8988T (cell line): ENCODE data around the gene PLCG1.
"Not testable (repeated sequence)": the region's sequence is repeated elsewhere in the genome, so short reads cannot be mapped to it uniquely, and the experiment has no call there.

Experiments
- DNase-seq: peaks from one replicate; pipeline ENCODE4 v3.0.0; 2011

PLCG1 gene

GRCh38 chr20:41125530-41126457, 11.5 kb upstream of the PLCG1 start:
- DNase-seq, result no peak

- DNase-seq, result no peak
These were observed 10.6 kb upstream of the PLCG1 start for GRCh38 chr20:41126719-41127118.

DNA sequence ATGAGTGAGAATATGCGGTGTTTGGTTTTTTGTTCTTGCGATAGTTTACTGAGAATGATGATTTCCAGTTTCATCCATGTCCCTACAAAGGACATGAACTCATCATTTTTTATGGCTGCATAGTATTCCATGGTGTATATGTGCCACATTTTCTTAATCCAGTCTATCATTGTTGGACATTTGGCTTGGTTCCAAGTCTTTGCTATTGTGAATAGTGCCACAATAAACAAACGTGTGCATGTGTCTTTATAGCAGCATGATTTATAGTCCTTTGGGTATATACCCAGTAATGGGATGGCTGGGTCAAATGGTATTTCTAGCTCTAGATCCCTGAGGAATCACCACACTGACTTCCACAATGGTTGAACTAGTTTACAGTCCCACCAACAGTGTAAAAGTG, 9.0 kb upstream of the PLCG1 start:
- DNase-seq, result not testable (repeated sequence)

- no peak for DNase-seq
These were observed 5.6 kb upstream of the PLCG1 start for GRCh38 chr20:41131594-41132387.

DNA sequence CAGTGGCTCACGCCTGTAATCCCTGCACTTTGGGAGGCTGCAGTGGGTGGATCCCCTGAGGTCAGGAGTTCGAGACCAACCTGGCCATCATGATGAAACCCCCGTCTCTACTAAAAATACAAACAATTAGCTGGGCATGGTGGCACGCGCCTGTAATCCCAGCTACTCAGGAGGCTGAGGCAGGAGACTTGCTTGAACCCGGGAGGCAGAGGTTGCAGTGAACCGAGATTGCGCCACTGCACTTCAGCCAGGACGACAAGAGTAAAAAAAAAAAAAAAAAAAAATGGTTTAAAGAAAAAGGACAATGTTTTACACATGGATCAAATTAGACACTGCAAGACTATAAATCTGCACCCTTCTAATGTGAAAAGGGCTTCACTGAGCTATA, 5.0 kb upstream of the PLCG1 start:
- DNase-seq, result not testable (repeated sequence)

DNA sequence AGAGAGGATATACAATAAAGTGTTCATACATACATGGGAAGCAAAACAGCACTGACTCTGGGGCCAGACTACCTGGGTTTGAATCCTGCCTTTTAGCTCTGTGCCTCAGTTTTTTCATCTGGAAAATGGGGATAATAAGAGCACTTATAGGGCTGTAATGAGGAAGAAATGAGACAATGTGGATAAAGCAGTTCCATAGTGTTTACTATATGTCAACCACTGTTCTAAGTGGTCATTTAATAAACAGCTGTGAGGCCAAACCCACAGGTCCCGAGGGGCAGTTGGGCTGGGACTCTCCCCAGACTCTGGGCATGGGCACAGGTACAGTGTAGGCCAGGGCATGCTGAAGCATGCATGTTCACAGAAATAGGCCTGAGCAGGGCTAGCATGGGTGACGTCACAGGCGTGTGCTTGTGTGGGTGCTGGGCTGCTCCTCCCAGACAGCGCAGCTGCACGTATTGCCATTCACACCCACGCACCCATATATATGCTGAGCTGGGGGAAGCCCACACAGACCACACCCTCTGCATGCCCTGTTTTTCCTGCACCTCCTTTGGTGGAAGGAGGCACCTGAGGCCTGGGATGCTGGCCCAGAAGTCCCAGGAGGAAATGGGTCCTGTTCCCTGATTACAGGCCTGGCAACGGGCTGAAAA, 3.5 kb upstream of the PLCG1 start:
- no peak for DNase-seq

- DNase-seq, result no peak
These were observed 2.8 kb upstream of the PLCG1 start for GRCh38 chr20:41134362-41135186.

DNA sequence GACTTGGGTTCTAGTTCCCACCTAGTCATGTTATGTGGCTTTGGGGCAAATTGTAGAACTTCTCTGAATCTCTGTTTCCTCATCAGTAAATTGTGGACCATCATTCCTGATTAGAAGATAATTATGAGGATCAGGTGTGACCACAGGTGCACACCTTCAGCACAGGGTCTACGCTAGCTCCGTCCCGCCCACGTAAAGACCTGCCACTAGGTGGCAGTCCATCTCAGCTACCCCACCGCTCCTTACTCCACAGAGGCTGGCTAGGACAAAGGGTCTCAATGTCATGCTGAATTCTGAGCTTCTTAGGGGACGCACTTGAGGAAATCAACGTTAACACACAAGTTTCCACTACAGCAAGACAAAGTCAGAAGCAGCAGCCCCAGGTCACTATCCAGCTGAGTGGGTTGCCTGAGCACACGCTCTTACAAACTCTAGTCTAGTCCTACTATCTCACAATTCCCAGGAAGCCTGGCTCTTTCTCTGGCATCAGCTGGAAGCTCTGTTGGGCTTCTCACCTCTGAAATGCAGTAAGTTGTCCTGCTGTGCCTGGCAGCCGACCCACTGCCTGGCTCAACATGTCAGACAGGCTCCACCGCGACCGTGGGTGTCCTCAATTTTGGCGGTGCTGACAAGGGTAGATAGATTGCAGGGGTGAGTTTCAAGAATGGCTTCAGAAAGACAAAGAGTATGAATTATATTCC, 2.0 kb upstream of the PLCG1 start:
- DNase-seq, result peak; percentile 76

DNA sequence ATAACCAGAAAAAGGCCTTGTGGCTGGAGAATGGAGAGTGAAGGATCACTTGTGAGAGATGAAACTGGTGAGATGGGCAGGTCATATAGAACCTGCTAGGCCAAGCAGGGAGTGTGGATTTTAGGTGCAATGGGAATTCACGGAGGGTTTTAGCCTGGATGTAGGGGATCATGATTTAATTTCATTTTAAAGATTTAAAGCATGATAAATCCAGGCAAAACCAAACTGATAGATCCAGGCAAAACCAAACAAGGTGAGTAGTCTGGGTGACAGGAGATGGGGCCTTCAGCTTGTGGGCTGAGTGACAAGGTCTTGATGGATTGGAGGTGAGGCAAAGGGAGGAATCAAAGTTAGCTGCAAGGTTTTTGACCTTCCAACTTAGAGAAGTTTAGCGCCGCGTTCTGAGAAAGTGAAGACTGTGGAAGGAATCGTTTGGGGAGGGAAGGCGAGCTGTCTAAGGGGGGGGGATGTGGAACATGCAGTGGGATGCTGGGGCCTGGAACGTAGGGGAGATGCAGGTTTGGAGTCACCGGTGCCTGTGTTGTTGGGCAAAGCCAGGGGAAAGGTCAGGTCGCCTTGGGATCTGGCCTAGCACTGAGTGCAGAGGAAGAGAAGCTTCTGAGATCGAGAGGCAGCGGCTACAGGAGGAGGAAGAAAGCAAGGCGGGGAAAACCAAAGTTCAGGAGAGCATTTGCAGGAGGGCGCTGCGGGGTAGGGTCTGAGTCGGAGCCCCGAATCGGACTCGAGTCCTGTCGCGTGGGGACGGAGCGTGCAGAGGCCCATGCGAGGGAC, 1.3 kb upstream of the PLCG1 start:
- DNase-seq, result no peak

DNA sequence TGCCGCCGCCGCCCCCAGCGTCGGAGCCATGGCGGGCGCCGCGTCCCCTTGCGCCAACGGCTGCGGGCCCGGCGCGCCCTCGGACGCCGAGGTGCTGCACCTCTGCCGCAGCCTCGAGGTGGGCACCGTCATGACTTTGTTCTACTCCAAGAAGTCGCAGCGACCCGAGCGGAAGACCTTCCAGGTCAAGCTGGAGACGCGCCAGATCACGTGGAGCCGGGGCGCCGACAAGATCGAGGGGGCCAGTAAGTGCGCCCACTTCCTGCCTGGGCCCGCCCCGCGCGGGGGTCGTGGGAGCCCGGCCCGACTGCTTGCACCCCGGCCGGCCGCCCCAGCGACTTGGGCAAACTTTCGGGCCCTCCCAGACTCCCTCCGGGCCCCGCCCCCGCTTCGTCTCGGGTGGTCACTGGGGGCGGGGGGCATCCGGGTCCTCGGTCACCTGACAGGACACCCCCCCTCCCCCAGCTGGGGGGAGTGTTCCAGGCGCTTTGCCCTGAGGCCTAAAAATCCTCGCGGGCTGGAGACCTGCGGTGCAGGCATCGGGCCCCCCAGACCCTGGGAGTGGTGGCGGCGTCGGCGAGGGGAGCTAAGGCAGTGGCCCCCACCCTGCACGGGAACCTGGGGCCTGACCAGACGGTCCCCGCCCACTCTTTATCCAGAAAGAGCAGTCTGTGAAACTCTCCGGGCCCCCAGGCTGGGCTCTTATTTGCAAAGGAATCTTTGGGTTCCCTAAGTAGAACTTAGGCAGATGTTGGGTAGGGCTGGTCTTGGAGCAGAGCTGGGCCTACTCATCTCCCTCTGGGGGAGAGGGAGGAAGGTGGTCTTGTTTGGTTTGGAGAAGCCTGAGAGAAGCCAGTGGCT, 501 bp downstream of the PLCG1 start:
- DNase-seq, result peak; percentile 82

- no peak for DNase-seq
These were observed 1.3 kb downstream of the PLCG1 start for GRCh38 chr20:41138475-41139226.

GRCh38 chr20:41139227-41140093, 2.1 kb downstream of the PLCG1 start:
- no peak for DNase-seq

DNA sequence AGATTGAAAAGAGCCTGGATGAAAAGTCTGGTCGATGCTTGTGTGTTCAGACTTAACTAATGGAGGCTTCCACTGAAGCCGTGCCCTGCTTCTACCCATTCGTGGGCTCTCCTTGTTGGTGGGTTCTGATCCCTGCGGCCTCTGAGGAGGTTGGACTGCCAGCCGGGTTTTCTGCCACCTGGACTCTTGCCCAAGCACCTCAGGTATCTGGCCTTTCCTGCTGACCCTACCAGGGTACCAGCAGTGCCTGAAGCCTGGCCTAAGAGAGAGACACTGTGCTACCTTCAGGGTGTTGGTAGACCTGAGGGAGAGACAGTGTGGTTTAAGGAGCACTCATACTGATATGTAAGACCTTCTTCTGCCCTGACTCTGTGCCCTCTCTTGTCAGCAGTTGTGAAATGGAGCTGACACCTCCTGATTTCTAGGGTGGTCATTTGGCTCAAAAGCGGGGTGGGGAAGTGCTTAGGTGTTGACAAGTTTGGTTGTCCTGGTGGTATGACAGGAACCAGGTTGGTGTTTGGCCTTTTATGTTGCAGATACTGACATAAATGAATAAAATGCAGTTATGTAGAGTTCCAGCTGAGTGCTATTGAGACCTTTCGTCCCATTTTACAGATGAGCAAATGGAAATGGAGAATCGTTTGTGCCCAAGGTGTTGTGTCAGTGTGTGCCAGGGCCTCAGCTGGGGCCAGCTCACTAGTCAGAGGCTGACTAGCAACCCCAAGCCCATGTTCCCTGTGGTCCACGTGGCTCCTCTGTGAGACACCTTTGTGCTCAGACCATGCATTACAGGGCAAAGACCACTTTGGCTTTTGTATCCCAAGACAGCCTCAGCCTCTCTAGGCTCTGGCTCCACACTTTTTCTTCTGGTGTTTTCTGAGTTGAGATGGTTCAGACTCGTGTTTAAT, 3.1 kb downstream of the PLCG1 start:
- DNase-seq, result no peak

DNA sequence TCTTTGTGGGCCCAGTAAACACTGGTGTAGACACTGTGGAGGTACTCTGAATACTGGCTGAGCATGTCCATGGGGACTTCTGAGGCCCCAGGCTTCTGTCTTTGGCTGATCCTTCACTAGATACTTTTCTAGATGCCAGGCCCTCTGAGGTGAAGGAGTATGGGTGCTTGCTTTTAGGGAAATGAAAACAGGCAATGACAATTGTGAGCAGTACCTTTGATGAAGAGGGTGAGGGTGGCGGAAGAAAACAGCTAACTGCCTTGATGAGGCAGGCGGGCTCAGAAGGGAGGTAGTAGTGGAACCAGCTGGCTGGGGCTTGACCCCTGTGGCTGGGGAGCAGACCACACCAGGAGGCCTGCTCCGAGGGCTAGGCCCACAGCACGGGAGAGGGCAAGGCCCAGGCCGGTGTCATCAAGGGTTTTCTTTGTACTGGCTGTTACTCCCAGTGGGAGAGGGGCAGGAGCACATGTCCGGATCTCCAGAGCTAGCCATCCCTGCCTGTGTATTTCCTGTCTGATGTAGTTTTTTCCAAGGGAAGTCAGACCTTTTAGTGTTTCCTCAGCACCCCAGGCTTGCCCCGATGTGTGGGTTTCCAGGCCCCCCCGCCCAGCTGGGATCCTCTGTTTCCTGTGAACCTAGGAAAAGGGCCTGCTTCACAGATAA, 3.9 kb downstream of the PLCG1 start:
- no peak for DNase-seq

DNA sequence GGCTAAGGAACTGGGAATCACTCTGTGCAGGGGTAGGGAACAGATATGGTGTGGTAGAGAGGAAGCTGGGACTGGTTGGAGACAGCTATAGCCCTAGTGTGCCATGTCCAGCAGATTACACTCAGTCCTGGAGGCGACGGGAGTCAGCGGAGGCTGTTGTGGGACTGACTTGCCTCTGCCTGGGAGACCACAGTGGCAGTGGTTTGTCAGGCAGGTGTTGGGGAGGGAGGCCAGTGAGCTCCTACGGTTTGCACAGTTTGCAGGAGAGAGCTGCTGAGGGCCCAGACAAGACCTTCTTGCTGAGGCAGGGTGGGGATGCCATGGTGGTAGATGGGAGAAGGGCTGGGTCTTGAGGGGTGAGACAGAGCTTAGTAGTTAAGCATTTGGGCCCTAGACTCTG, 4.9 kb downstream of the PLCG1 start:
- DNase-seq, result no peak

DNA sequence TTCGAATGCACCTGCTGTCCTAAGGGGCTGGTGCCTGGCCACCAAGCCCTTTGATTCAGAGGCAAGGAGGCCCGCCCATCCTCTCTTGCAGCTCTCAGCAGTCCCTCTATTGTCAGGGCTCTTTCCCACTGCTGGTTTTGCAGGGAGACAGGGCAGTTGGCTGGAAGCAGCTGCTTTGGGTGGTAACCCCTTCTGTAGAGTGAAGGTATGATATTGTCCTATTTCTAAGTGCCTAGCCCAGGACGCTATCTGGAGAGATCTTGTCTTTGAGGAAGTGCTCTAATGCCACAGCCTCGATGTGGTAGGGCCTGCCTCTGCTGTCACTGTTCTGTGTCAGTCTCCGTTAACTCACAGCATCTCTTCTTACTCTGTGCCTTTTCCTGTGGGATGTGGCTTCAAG, 5.6 kb downstream of the PLCG1 start:
- no peak for DNase-seq

DNA sequence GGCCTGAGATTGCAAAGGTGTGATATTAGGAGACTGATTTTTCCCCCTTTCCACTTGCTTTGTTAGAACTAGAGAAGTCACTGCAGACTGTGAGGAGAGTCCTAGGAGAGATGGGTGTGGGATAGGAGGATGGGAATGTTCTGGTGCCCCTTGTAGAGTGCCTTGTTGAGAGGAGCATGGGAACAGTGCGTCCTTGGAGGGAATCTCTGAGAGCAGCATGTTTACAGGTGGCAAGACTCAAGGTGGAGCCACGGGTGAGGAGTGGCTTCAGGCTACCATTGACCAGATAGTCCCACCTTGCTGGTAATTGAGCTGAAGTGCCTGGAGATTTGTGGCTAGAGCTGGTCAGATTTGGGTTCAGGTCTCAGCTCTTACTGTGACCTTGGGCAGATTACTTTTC, 6.0 kb downstream of the PLCG1 start:
- DNase-seq, result no peak
